Breast epithelium (tissue), 3 donors: ENCODE data around the gene SPTLC2.

Source experiments
- POLR2A ChIP-seq: fragments of 450-650 bp; IDR thresholded peaks from one replicate; pipeline ENCODE4 v1.6.1; 2016; ENCODE audit warnings: antibody characterized with exemption, mild to moderate bottlenecking, moderate library complexity
- POLR2AphosphoS5 ChIP-seq, 3 donors: sonication (generic); formaldehyde crosslinking; IDR thresholded peaks; one replicate each; pipeline ENCODE4 v1.6.1; 2017; ENCODE audit warnings: antibody characterized with exemption in 3 of 3
- TF ChIP-seq, protein P1 (sequence below), 3 donors: fragments of 450-650 bp; IDR thresholded peaks; one replicate each; pipeline ENCODE4 v1.5.1; 2016 to 2017; ENCODE audit warnings: antibody characterized with exemption in 3 of 3, mild to moderate bottlenecking in 3 of 3, moderate library complexity in 3 of 3

DNA sequence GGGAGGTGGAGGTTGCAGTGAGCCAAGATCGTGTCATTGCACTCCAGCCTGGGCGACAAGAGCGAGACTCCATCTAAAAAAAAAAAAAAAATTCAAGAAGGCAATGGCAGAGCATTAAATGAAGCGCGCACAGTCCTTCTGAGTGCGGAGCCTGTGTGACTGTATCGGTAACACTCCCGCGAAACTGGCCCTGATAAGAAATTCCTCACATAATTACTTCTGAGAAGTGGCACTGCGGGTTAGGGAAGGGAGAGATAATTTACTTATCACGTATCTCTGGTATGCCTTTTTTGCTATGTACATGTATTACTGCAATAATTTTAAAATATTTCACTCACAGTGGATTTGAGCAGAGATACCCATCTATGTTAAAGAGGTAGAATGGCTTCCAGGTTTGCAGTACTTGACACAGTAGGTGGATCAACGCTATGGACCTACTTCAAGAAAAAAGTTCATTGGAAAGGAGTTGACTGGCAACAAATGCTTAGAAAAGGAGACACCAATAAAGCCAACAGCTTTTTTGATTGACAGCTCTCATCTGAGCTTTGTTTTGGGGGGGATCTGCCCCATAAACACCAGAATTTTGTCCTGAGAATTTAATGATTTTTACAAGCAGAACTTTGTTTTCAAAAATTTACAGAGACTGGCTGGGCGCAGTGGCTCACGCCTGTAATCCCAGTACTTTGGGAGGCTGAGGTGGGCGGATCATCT, 29.2 kb upstream of the SPTLC2 start:
- TF ChIP-seq POLR2AphosphoS5 (IDR thresholded peaks at IDR 0.05), result no peak
- TF ChIP-seq, protein P1, sequence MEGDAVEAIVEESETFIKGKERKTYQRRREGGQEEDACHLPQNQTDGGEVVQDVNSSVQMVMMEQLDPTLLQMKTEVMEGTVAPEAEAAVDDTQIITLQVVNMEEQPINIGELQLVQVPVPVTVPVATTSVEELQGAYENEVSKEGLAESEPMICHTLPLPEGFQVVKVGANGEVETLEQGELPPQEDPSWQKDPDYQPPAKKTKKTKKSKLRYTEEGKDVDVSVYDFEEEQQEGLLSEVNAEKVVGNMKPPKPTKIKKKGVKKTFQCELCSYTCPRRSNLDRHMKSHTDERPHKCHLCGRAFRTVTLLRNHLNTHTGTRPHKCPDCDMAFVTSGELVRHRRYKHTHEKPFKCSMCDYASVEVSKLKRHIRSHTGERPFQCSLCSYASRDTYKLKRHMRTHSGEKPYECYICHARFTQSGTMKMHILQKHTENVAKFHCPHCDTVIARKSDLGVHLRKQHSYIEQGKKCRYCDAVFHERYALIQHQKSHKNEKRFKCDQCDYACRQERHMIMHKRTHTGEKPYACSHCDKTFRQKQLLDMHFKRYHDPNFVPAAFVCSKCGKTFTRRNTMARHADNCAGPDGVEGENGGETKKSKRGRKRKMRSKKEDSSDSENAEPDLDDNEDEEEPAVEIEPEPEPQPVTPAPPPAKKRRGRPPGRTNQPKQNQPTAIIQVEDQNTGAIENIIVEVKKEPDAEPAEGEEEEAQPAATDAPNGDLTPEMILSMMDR (IDR thresholded peaks at IDR 0.05), result no peak
- no peak for TF ChIP-seq POLR2A
